ENCODE measurements around the gene EPB41L4B.

Gene EPB41L4B

DNA sequence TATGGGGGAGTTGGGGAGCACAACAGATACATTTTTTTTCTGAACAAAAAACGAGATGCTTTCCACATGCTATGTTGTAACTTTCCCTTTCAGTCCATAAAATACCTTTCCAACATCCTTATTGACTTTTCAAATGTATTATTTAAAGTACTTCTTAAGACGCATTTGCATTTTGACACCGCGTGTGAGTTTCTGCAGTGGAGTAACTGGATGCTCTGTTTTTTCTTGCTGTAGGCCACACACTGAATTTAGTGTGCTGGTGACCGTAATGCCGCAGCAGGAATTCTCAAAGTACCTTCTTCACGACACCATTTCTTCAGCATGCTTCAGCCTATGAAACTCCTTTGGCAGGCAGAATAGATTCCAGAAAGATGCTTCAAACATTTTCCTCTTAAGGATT is 14.3 kb upstream of the EPB41L4B start:
- no peak overlapping the region for H3K4me3 Mint-ChIP-seq
- no peak overlapping the region for H3K27ac Mint-ChIP-seq
- no peaks in the 10 kb centered on the region for H3K9me3 Mint-ChIP-seq
- H3K27me3 Mint-ChIP-seq (ENCODE audit: low read depth) = peaks cover 22% of the 10 kb centered on the region
- no peaks in the 10 kb centered on the region for H3K36me3 Mint-ChIP-seq (ENCODE audit: low read depth)
- H3K4me1 Mint-ChIP-seq (ENCODE audit: low read depth) = no peaks in the 10 kb centered on the region

DNA sequence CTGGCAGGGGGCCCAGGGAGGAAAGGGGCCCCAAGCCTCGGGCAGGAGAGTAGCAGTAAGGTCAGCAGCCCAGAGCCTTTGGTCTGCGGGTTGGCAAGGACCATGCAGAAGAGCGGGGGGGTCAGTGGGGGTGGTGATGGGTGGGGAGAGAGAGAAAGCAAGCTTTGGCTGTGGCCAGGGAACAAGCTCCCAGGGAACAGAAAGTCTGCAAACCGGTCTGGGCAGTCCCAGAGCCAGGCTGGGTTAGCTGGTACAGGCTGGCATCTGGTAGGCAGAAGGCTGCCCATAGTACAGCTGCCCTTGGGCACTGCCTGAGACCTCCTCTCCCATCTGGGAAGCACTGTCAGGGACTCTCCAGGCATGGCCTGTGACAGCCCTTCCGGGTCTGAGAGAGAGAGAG is 10.5 kb upstream of the EPB41L4B start:
- no peaks in the 10 kb centered on the region for H3K4me1 Mint-ChIP-seq (ENCODE audit: low read depth)
- H3K4me3 Mint-ChIP-seq = no peak overlapping the region
- H3K27me3 Mint-ChIP-seq (ENCODE audit: low read depth) = peaks cover 35% of the 10 kb centered on the region
- H3K27ac Mint-ChIP-seq = no peak overlapping the region
- H3K9me3 Mint-ChIP-seq = no peaks in the 10 kb centered on the region
- H3K36me3 Mint-ChIP-seq (ENCODE audit: low read depth) = no peaks in the 10 kb centered on the region

DNA sequence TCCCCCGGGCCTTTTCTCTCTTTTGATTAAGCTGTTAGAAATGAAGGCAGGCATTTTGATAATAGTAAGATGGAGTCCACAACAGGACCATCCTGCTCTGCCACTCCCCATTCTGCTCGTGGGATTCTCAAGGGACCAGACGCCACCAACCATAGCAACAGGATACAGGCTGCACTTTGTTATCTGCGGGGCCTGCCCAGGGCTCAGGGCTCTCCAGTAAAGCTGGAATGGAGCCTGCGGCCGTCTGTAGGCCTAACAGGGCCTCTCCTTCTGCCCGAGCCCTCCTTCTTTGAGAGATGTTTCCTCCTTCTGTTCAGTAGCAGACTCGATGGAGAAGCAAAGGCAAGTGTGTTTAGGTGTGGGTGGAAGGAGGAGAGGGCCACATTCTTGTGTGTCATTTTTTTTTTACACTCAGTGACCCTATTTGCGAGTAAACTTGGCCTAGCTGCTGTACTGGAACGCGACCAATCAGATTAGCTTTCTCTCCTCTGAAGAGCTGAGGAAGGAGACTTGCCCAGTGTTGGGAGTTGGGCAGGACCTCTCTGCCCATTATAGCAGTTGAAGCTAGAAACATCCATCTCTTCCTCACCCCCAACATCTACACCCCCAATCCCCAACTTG is 8.9 kb upstream of the EPB41L4B start:
- Mint-ChIP-seq H3K4me3 (no peak overlapping the region), H3K9me3 (no peaks in the 10 kb centered on the region), H3K4me1 (ENCODE audit: low read depth) (no peaks in the 10 kb centered on the region)

DNA sequence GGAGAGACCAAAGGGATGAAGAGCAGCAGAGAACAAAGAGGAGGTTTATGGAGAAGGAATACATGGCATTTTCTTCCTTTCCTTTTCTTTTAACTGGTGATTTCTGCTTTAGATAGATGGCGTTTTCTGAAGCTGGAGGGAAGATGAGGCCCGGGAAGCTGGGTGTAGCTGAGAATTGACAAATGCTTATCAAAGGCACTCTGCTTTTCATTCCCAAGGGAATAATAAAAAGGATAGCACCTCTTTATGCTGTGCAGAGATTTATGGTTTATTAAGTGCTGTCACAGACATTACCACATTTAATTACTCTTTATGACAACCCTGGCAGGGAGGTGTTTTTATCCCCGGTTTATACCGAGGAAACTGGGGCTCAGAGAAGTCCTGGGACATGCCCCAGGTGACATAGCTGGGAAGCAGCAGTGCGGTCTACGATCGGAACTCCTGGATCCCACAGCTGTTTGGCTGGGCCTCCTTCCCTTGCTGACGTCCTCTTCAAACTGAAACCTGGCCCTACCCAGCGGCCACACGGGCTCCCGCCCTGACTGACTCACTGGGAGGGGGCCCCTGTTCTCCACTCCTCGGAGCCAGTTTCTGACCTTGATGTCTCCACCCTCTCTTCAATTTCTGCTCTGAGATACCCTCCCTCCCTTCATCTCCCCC is 8.2 kb upstream of the EPB41L4B start:
- Mint-ChIP-seq H3K27me3 (ENCODE audit: low read depth) (peaks cover 29% of the 10 kb centered on the region), H3K4me3 (no peak overlapping the region), H3K9me3 (no peaks in the 10 kb centered on the region), H3K27ac (no peak overlapping the region), H3K36me3 (ENCODE audit: low read depth) (no peaks in the 10 kb centered on the region), H3K4me1 (ENCODE audit: low read depth) (no peaks in the 10 kb centered on the region)

More for the DNA sequence above, 8.9 kb upstream of the EPB41L4B start:
- no peak overlapping the region for H3K27ac Mint-ChIP-seq
- H3K36me3 Mint-ChIP-seq (ENCODE audit: low read depth) = no peaks in the 10 kb centered on the region
- H3K27me3 Mint-ChIP-seq (ENCODE audit: low read depth) = peaks cover 29% of the 10 kb centered on the region

DNA sequence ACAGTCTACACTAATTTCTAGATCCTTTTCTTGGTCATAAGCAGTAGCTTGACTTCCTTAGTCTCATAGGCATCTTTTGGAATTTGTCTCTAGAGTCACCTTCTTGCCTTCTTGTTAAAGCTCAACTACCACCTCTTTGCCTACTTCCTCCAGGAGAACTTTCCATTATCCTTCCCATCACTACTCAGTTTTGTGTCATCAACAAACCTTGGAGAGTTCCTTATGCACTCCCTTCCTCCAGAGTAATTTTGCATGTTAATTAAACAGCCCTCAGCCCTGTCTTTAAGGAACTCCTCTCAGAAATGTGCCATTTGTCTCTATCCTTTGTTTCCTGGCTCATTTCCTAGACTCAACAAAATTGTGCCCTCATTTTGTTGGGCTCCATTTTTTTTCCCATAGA is 4.2 kb upstream of the EPB41L4B start:
- H3K27ac Mint-ChIP-seq = no peak overlapping the region
- H3K9me3 Mint-ChIP-seq = no peaks in the 10 kb centered on the region
- H3K27me3 Mint-ChIP-seq (ENCODE audit: low read depth) = peaks cover 42% of the 10 kb centered on the region
- no peaks in the 10 kb centered on the region for H3K36me3 Mint-ChIP-seq (ENCODE audit: low read depth)
- peaks cover 7% of the 10 kb centered on the region for H3K4me1 Mint-ChIP-seq (ENCODE audit: low read depth)
- H3K4me3 Mint-ChIP-seq = no peak overlapping the region

DNA sequence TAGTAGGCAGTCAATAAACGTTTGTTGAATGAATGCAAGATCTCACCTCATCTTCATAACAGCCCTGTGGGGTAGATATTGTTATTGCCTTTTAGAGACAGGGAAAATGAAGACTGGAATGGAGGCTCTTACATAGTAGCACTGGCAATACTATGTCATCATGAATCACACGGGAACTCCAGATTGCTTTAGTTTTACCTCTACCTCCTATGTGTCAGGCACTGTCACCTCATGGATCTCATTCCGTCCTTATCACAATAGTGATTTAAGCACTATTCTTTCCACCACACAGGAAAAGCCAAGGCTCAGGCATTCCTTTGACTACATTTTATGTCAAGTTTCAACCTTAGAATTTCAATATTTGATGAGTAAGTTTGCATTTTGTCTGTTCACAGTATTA is 2.9 kb upstream of the EPB41L4B start:
- H3K4me1 Mint-ChIP-seq (ENCODE audit: low read depth) = peaks cover 10% of the 10 kb centered on the region
- H3K27ac Mint-ChIP-seq = no peak overlapping the region
- no peaks in the 10 kb centered on the region for H3K36me3 Mint-ChIP-seq (ENCODE audit: low read depth)

DNA sequence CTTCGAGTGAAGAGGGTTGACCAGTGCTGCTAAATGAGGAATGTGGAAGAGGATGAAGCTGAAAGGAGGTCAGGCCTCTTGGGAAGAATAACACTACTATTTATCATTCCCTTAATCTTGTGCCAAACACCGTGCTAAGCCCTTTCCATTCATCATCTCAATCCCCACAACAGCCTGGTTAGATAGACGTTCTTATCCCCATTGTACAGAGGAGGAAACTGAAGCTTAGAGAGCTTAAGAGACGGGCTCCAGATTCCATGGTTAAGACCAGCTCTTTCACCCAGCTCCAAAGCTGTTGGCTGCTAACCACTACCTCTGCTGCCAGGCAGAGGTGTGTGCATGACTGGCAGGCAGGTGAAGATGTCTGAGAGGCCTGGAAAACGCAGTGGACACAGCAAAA is 868 bp upstream of the EPB41L4B start:
- no peaks in the 10 kb centered on the region for H3K36me3 Mint-ChIP-seq (ENCODE audit: low read depth)
- no peak overlapping the region for H3K27ac Mint-ChIP-seq
- peaks cover 58% of the 10 kb centered on the region for H3K27me3 Mint-ChIP-seq (ENCODE audit: low read depth)
- no peaks in the 10 kb centered on the region for H3K9me3 Mint-ChIP-seq
- H3K4me1 Mint-ChIP-seq (ENCODE audit: low read depth) = peaks cover 10% of the 10 kb centered on the region
- no peak overlapping the region for H3K4me3 Mint-ChIP-seq

More for the DNA sequence above, 2.9 kb upstream of the EPB41L4B start:
- H3K4me3 Mint-ChIP-seq = no peak overlapping the region
- no peaks in the 10 kb centered on the region for H3K9me3 Mint-ChIP-seq
- H3K27me3 Mint-ChIP-seq (ENCODE audit: low read depth) = peaks cover 48% of the 10 kb centered on the region

DNA sequence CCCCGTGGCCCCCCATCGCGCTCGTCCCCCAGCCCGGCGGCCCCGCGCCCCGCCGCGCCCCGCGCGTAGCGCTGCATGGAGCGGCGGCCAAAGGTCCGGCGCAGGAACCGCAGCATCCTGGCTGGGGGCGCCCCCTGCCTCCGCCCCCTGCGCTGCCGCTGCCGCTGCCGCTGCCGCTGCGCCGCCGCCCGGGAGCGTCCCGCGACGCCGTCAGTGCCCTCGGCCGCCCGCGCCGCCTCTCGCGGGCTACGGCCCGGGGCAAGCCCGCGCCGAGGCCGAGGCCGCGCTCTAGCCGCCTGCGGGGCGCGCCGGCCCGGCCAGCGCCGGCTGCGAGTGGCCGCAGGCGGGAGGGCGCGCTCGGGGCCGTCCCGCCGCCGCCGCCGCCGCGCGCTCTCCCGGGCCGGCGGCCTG is 523 bp downstream of the EPB41L4B start:
- Mint-ChIP-seq H3K4me1 (ENCODE audit: low read depth) (peaks cover 10% of the 10 kb centered on the region), H3K36me3 (ENCODE audit: low read depth) (no peaks in the 10 kb centered on the region), H3K27me3 (ENCODE audit: low read depth) (peaks cover 62% of the 10 kb centered on the region), H3K9me3 (no peaks in the 10 kb centered on the region), H3K4me3 (no peak overlapping the region), H3K27ac (no peak overlapping the region)

DNA sequence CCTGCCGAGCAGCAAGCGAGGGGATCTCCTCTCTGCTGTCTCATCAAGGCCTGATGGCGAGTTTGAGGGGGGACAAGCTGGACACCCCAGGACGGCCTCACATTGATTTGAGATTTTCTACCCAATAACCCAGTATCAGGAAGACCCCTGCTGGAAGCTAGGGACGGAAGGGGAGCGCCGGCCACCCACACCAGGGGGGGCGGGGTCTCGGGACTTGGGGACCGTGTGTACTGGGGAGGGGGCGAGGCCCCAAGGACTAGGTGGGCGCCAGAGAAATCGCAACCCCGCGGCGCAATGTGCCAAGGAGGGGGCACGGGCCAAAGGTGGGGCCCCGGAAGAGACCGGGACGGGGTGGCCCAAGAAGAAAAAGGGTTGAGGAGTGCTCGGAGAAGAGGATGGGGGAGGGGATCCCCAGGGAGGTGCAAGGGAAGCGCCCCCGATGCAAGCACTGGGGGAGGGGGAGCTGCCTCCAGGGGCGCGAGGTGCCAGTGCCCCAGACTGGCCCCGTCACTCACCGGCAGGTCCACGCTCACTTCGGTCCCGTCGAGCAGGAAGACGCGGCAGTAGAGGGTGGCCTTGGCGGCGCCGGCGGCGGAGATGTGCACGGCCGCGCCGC is 1.1 kb downstream of the EPB41L4B start:
- Mint-ChIP-seq H3K27me3 (ENCODE audit: low read depth) (peaks cover 63% of the 10 kb centered on the region), H3K4me1 (ENCODE audit: low read depth) (peaks cover 10% of the 10 kb centered on the region), H3K4me3 (peak overlapping the region; percentile 79), H3K27ac (peak overlapping the region; percentile 18), H3K9me3 (no peaks in the 10 kb centered on the region), H3K36me3 (ENCODE audit: low read depth) (no peaks in the 10 kb centered on the region)

DNA sequence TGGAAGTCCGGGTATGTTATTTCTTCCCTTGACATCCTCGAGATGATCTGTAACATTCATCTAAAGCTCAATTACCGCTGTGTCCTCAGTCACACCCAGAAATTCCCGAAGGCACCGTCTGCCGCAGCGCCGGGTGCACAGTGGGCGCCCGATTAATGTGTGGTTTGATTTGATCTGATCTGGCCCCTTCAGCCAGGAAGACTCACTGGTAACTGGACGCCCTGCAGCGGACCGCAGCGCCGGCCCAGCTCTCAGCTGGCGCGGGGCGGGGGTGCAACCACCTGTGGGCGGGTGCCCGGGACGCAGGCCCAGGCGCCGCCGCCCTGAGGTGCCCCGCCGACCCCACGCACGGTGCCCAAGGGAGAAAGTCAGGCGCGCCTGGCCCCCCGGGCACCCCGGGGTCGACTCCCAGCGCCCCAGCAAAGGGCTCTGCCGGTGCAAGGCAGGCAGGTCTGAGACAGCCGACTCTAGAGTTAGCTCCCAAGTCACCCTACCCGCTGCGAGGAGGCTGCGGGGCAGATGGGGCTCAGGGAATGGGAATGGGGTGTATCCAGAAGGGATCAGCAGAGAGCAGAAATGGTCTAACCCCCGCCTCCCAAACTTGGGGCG is 1.7 kb downstream of the EPB41L4B start:
- Mint-ChIP-seq H3K4me3 (peak overlapping the region; percentile 79), H3K4me1 (ENCODE audit: low read depth) (peaks cover 10% of the 10 kb centered on the region), H3K27me3 (ENCODE audit: low read depth) (peaks cover 68% of the 10 kb centered on the region), H3K27ac (peak overlapping the region; percentile 18), H3K36me3 (ENCODE audit: low read depth) (no peaks in the 10 kb centered on the region), H3K9me3 (no peaks in the 10 kb centered on the region)

DNA sequence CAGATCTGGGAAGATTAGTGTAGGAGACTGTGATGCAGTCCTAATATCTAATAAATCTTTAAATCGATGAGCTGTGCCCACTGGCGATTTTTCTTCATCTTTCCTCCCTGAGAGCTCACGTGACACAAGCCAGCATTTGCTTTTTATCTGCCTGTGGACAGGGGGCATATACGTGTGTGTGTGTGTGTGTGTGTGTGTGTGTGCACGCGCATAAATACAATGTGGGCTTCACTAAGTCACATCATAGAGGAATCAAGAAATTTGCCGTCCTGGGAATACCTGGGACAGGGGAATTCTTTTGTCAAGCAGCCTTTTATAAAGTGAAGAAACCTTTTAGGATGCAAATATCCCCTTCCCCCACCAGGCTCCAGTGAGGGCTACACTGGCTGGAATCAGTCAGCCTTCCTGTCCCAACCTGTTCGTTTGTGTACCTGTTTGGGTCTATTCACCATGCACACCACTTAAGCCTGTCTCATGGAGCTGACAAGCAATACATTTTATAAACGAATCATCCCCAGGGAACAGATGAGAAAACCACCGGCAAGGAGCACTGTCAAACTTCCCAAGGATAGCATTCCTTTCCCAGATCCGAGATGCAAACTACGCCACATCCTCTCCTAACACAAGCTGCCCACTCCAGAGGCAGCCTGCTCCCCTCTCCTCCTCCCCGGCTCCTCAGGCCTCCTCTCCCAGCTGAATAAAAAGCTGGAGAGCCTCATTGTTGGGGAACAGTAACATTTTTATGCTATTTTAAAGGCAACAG is 2.7 kb downstream of the EPB41L4B start:
- H3K27ac Mint-ChIP-seq = no peak overlapping the region
- no peak overlapping the region for H3K4me3 Mint-ChIP-seq
- H3K9me3 Mint-ChIP-seq = no peaks in the 10 kb centered on the region
- no peaks in the 10 kb centered on the region for H3K36me3 Mint-ChIP-seq (ENCODE audit: low read depth)
- H3K4me1 Mint-ChIP-seq (ENCODE audit: low read depth) = peaks cover 10% of the 10 kb centered on the region
- peaks cover 77% of the 10 kb centered on the region for H3K27me3 Mint-ChIP-seq (ENCODE audit: low read depth)

DNA sequence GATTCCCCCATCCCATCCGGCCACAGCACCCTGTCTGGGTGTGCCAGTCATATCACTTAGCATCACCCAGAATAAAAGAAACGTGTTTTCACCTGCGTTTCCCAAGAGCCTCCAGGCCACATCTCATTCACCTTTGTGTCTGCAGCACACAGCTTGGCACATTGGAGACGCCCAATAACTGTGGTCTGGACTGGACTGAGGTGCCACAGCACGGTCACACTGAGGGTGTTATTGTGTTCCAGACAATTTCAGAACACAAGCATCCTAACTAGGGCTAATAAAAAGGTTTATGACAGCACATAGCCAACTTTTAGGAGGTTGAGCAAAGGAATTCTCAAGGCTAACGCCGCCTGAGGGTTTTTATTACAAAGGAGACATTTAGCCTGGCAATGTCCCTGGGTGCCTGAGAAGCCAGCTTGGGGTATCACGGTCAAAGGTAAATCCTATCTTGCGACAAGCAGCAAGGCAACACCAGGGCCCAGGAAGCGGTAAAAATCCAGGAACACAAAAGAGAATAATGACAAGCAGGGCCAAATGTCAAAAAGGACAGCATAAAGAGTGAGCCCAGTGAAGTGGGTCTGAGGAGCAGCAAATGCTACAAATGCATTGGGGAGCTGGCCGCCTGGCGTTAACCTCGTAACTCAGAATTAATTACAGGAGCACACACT is 3.4 kb downstream of the EPB41L4B start:
- Mint-ChIP-seq H3K4me1 (ENCODE audit: low read depth) (peaks cover 10% of the 10 kb centered on the region), H3K4me3 (no peak overlapping the region), H3K27ac (no peak overlapping the region), H3K27me3 (ENCODE audit: low read depth) (peaks cover 79% of the 10 kb centered on the region), H3K9me3 (no peaks in the 10 kb centered on the region), H3K36me3 (ENCODE audit: low read depth) (no peaks in the 10 kb centered on the region)

DNA sequence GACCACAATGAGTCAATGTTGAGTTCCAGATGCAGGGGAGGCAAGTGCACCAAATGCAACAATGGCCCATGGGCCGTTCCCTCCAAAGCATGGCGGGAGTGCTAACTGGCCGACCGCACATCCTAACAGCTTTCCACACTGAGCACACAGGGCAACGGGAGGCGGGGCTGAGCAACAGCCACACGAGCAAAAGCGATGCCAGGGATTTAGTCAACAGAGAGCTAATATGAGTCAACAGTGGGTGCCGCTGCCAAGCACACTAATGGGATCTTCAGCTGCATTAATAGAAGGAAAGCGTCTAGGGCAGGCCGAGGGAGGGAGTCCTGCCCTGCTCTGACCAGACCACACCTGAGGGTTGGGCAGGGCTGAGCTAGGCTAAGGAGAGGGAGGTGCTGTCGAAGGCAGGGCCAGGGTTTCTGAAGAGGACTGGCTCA is 4.6 kb downstream of the EPB41L4B start:
- Mint-ChIP-seq H3K4me1 (ENCODE audit: low read depth) (peaks cover 10% of the 10 kb centered on the region), H3K4me3 (no peak overlapping the region), H3K36me3 (ENCODE audit: low read depth) (no peaks in the 10 kb centered on the region), H3K27me3 (ENCODE audit: low read depth) (peaks cover 76% of the 10 kb centered on the region), H3K27ac (no peak overlapping the region), H3K9me3 (no peaks in the 10 kb centered on the region)

All from T-helper 1 cell treated with Interleukin-12 subunit alpha and Interleukin-12 subunit beta and Interleukin-4 antibody, amounts not matched to agents 30 μg/mL and 1 μg/mL, for 36 hours (primary cell).